Measurements from ENCODE around the gene INPP5A. TPM values are rescaled to one million over a fixed set of nuclear protein-coding genes. Genes with fewer than 3 reads are reported as not detected.
A peak's percentile ranks its signal among the peaks of the same experiment; 100 is the strongest.

INPP5A gene
- total RNA-seq, 1 experiment from 2014 or later = 22.6 TPM

DNA sequence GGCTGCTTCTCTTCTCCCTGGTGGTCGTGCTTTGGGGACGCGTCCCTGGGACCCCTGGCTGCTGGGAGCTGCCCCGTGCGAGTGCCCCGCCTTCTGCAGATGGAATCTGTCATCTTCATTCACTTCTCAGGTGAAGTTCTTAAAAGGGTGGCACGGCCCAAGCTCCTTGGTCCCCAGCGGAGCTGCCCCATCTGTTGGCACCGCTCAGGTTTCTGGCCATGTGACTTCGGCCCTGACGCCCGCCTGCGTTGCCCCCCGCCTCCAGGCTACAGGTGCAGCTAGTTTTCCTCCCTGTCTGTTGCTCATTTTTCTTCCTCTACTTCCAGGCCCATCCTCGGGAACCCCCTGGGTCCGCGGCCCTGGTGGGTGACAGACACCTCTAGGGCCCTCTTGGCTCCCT is 255.2 kb downstream of the INPP5A start:
- intact Hi-C loops (cut with micrococcal nuclease) = no loop called here
- no peak overlapping the region for H2AFZ ChIP-seq (ENCODE audit: low read length)
- H3K27me3 ChIP-seq (ENCODE audit: low read length) = peaks cover 17% of the 10 kb centered on the region
- no peaks in the 10 kb centered on the region for H3K9me2 ChIP-seq (replicated peaks; ENCODE audit: low read length)
- DNase-seq = no peak
- no TSS peak for BruUV-seq (replicated peaks)
- H3K9me3 ChIP-seq (ENCODE audit: low read length) = no peaks in the 10 kb centered on the region
- no peaks in the 10 kb centered on the region for H3K4me1 ChIP-seq (ENCODE audit: insufficient read depth, low read length)
- H3K4me2 ChIP-seq (ENCODE audit: low read length) = no peak overlapping the region
- H3F3A ChIP-seq (ENCODE audit: low read length, unreplicated experiment) = no peaks in the 10 kb centered on the region
- H3K79me2 ChIP-seq (ENCODE audit: low read length) = no peaks in the 10 kb centered on the region
- no peak overlapping the region for H3K27ac ChIP-seq (ENCODE audit: low read length)
- ATAC-seq = no peak
- TF ChIP-seq EZH2 (IDR thresholded peaks at IDR 0.05; ENCODE audit: low read length, unreplicated experiment) (no peak), EZH2phosphoT487 (IDR thresholded peaks at IDR 0.05; ENCODE audit: borderline replicate concordance, low read length) (no peak)
- TF ChIP-seq, protein P1, sequence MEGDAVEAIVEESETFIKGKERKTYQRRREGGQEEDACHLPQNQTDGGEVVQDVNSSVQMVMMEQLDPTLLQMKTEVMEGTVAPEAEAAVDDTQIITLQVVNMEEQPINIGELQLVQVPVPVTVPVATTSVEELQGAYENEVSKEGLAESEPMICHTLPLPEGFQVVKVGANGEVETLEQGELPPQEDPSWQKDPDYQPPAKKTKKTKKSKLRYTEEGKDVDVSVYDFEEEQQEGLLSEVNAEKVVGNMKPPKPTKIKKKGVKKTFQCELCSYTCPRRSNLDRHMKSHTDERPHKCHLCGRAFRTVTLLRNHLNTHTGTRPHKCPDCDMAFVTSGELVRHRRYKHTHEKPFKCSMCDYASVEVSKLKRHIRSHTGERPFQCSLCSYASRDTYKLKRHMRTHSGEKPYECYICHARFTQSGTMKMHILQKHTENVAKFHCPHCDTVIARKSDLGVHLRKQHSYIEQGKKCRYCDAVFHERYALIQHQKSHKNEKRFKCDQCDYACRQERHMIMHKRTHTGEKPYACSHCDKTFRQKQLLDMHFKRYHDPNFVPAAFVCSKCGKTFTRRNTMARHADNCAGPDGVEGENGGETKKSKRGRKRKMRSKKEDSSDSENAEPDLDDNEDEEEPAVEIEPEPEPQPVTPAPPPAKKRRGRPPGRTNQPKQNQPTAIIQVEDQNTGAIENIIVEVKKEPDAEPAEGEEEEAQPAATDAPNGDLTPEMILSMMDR (conservative IDR thresholded peaks at IDR 0.05; ENCODE audit: low read depth, low read length) = no peak
- H4K20me1 ChIP-seq (ENCODE audit: low read length) = no peaks in the 10 kb centered on the region
- H3K36me3 ChIP-seq (ENCODE audit: low read depth, low read length) = no peaks in the 10 kb centered on the region
- ChIA-PET CTCF (no interaction called here), POLR2A (ENCODE audit: unreplicated experiment) (no interaction called here)
- H3K9ac ChIP-seq (ENCODE audit: low read length) = no peak overlapping the region
- no peak overlapping the region for H3K4me3 ChIP-seq (ENCODE audit: low read length)

DNA sequence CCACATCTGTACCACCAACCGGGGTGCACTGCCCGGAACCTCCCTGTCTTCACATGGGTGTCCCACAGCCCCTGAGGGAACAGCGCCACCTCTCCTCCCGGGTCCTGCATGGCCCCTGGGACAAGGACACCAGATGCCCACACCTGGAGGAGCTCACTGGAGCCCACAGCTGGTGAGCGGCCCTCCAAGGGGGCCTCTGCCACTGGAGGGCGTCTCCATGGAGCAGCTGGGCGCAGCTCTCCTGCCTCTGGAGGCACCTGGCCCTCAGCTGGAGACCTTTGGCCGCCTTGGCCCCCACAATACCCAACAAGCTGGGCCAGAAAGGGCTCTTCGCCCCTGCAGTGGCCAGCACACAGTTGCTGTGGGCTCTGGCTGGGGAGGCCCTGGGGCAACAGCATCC is 255.6 kb downstream of the INPP5A start:
- Histone ChIP-seq H3K27me3 (ENCODE audit: low read length) (peaks cover 13% of the 10 kb centered on the region), H3K27ac (ENCODE audit: low read length) (no peak overlapping the region), H3K36me3 (ENCODE audit: low read depth, low read length) (no peaks in the 10 kb centered on the region), H3K4me2 (ENCODE audit: low read length) (no peak overlapping the region), H3K4me3 (ENCODE audit: low read length) (no peak overlapping the region), H3F3A (ENCODE audit: low read length, unreplicated experiment) (no peaks in the 10 kb centered on the region), H3K9me3 (ENCODE audit: low read length) (no peaks in the 10 kb centered on the region), H2AFZ (ENCODE audit: low read length) (no peak overlapping the region), H3K4me1 (ENCODE audit: insufficient read depth, low read length) (no peaks in the 10 kb centered on the region), H3K9me2 (replicated peaks; ENCODE audit: low read length) (no peaks in the 10 kb centered on the region), H3K9ac (ENCODE audit: low read length) (no peak overlapping the region), H3K79me2 (ENCODE audit: low read length) (no peaks in the 10 kb centered on the region), H4K20me1 (ENCODE audit: low read length) (no peaks in the 10 kb centered on the region)
- intact Hi-C loops (cut with micrococcal nuclease) = no loop called here
- TF ChIP-seq, protein P1 (conservative IDR thresholded peaks at IDR 0.05; ENCODE audit: low read depth, low read length) = no peak
- TF ChIP-seq EZH2 (IDR thresholded peaks at IDR 0.05; ENCODE audit: low read length, unreplicated experiment) (no peak), EZH2phosphoT487 (IDR thresholded peaks at IDR 0.05; ENCODE audit: borderline replicate concordance, low read length) (no peak)
- BruUV-seq (replicated peaks) = no TSS peak
- ATAC-seq = no peak
- no peak for DNase-seq
- ChIA-PET POLR2A (ENCODE audit: unreplicated experiment) (no interaction called here), CTCF (no interaction called here)

DNA sequence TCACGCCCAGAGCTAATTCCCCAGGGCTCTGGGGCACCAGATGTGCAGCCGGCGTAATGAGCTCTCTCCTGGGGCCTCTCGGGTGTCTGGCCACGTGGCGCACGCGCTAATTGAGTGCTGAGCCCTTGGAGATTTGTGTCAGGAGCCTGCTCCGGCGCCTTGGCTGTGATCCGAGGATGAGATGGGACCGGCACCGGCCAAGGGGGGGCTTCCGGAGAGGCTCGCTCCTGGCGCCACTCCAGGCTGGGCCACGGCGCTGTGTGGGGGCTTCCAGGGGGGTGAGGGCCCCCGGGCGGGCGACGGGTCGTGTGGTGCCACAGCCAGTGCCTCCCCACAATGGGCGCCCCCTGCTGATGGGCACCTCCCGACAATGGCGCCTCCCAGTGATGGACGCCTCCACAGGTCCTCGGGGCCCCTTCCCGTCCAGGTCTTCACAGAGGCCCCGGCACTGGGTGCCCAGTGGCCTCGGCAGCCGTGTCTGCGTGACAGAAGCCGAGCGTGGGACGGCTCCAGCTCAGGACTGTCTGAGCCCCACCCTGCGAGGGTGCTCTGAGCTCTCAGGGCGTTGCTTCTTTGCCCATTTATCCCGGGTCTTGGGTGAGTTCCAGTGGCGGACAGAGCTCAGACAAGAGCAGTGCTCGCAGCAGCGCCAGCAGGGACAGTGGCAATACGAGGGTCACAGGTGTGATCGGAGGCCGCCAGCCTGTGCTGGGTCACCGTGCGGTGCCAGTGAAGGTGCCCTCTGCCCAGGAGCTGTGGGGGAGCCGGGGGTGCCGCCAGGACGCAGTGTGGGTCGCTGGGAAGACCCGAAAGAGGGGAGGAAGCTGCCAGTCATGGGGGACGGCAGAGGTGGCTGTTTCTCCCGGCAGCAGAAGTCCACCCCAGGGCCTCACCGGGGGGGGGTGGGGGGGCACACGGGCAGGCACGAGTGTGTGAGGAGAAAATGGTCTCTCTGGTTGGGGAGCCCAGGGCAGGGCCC is 256.6 kb downstream of the INPP5A start:
- no peak overlapping the region for H3K4me3 ChIP-seq (ENCODE audit: low read length)
- no peaks in the 10 kb centered on the region for H3F3A ChIP-seq (ENCODE audit: low read length, unreplicated experiment)
- POLR2A ChIA-PET (ENCODE audit: unreplicated experiment) = no interaction called here
- DNase-seq (no peak), ATAC-seq (no peak; the same call in 1 of the 2 replicates)
- H2AFZ ChIP-seq (ENCODE audit: low read length) = no peak overlapping the region
- no peak overlapping the region for H3K27ac ChIP-seq (ENCODE audit: low read length)
- H3K27me3 ChIP-seq (ENCODE audit: low read length) = peaks cover 3% of the 10 kb centered on the region
- H4K20me1 ChIP-seq (ENCODE audit: low read length) = no peaks in the 10 kb centered on the region
- BruUV-seq (replicated peaks) = no TSS peak
- H3K9me3 ChIP-seq (ENCODE audit: low read length) = no peaks in the 10 kb centered on the region
- no peak for TF ChIP-seq EZH2phosphoT487 (IDR thresholded peaks at IDR 0.05; ENCODE audit: borderline replicate concordance, low read length)
- TF ChIP-seq, protein P1 (conservative IDR thresholded peaks at IDR 0.05; ENCODE audit: low read depth, low read length) = peak; percentile 39; the same call in 1 of the 2 replicates
- no peaks in the 10 kb centered on the region for H3K9me2 ChIP-seq (replicated peaks; ENCODE audit: low read length)
- intact Hi-C loops (cut with micrococcal nuclease) = no loop called here
- H3K4me2 ChIP-seq (ENCODE audit: low read length) = no peak overlapping the region
- H3K4me1 ChIP-seq (ENCODE audit: insufficient read depth, low read length) = no peaks in the 10 kb centered on the region
- no peaks in the 10 kb centered on the region for H3K36me3 ChIP-seq (ENCODE audit: low read depth, low read length)
- CTCF ChIA-PET = no interaction called here
- no peaks in the 10 kb centered on the region for H3K79me2 ChIP-seq (ENCODE audit: low read length)
- no peak overlapping the region for H3K9ac ChIP-seq (ENCODE audit: low read length)

Measured in PC-3 (cell line).